Trophoblast cell (in vitro differentiated cells and primary cell): Measurements from ENCODE around the gene WWTR1.

ENCODE experiments used
- DNase-seq, 2 donors: peaks; one replicate each; pipeline ENCODE4 v3.0.0-alpha.2; 2016
- H2AFZ ChIP-seq: 2 replicates; pipeline ENCODE4 v1.6.1; 2013; ENCODE audit warnings: low read length, moderate library complexity, mild to moderate bottlenecking; ENCODE audit not compliant: insufficient read depth, poor library complexity
- H2AK5ac ChIP-seq: 2 replicates; pipeline ENCODE4 v1.6.1; 2013; ENCODE audit warnings: mild to moderate bottlenecking, low read length
- H2BK120ac ChIP-seq: 2 replicates; pipeline ENCODE4 v1.6.1; 2013; ENCODE audit warnings: low read length, mild to moderate bottlenecking, moderate library complexity; ENCODE audit not compliant: insufficient read depth, poor library complexity
- H2BK12ac ChIP-seq: 2 replicates; pipeline ENCODE4 v1.6.1; 2013; ENCODE audit warnings: mild to moderate bottlenecking, low read length, moderate library complexity
- H2BK5ac ChIP-seq: 2 replicates; pipeline ENCODE4 v1.6.1; 2013; ENCODE audit warnings: low read length, low read depth, moderate library complexity, mild to moderate bottlenecking; ENCODE audit not compliant: poor library complexity
- H3K14ac ChIP-seq: 2 replicates; pipeline ENCODE4 v1.6.1; 2013; ENCODE audit warnings: mild to moderate bottlenecking, low read length
- H3K18ac ChIP-seq: 2 replicates; pipeline ENCODE4 v1.6.1; 2013; ENCODE audit warnings: mild to moderate bottlenecking, low read length
- H3K23ac ChIP-seq: 2 replicates; pipeline ENCODE4 v1.6.1; 2013; ENCODE audit warnings: low read length
- H3K27ac ChIP-seq: 2 replicates; pipeline ENCODE4 v1.5.1; 2013; ENCODE audit warnings: low read depth, mild to moderate bottlenecking, inconsistent platforms, low read length, moderate library complexity
- H3K27me3 ChIP-seq: 2 replicates; pipeline ENCODE4 v1.6.1; 2013; ENCODE audit warnings: inconsistent platforms, mild to moderate bottlenecking, low read length, moderate library complexity; ENCODE audit not compliant: insufficient read depth
- H3K36me3 ChIP-seq, 2 experiments: 1 replicate in 1 of 2; 2 replicates in 1 of 2; pipeline ENCODE4 v1.6.1; 2013; ENCODE audit warnings: low read length in 2 of 2, mild to moderate bottlenecking in 2 of 2, moderate library complexity in 1 of 2; ENCODE audit not compliant: insufficient read depth in 2 of 2, control insufficient read depth in 1 of 2
- H3K4ac ChIP-seq: 2 replicates; pipeline ENCODE4 v1.6.1; 2013; ENCODE audit warnings: low read depth, mild to moderate bottlenecking, low read length, moderate library complexity
- H3K4me1 ChIP-seq, 2 experiments: 1 replicate in 1 of 2; 2 replicates in 1 of 2; pipeline ENCODE4 v1.6.1; 2013; ENCODE audit warnings: low read length in 2 of 2, mild to moderate bottlenecking in 2 of 2, moderate library complexity in 1 of 2; ENCODE audit not compliant: insufficient read depth in 2 of 2, control insufficient read depth in 1 of 2
- H3K4me2 ChIP-seq: 2 replicates; pipeline ENCODE4 v1.6.1; 2013; ENCODE audit warnings: inconsistent platforms, mild to moderate bottlenecking, low read length, moderate library complexity
- H3K4me3 ChIP-seq: 2 replicates; pipeline ENCODE4 v1.5.1; 2013; ENCODE audit warnings: mild to moderate bottlenecking, low read depth, low read length, inconsistent platforms
- H3K79me1 ChIP-seq: one replicate; pipeline ENCODE4 v1.6.1; 2013; ENCODE audit warnings: low read length
- H3K79me2 ChIP-seq: 2 replicates; pipeline ENCODE4 v1.6.1; 2013; ENCODE audit warnings: low read length, mild to moderate bottlenecking; ENCODE audit not compliant: control insufficient read depth, insufficient read depth, poor library complexity
- H3K9ac ChIP-seq: 2 replicates; pipeline ENCODE4 v1.6.1; 2013; ENCODE audit warnings: mild to moderate bottlenecking, low read length
- H3K9me3 ChIP-seq: 2 replicates; pipeline ENCODE4 v1.6.1; 2013; ENCODE audit warnings: low read depth, mild to moderate bottlenecking, control low read depth, inconsistent platforms, low read length; ENCODE audit not compliant: insufficient read depth
- H4K12ac ChIP-seq: 2 replicates; pipeline ENCODE4 v1.6.1; 2013; ENCODE audit warnings: low read depth, mild to moderate bottlenecking, low read length, moderate library complexity
- H4K8ac ChIP-seq: 2 replicates; pipeline ENCODE4 v1.6.1; 2013; ENCODE audit warnings: low read depth, mild to moderate bottlenecking, low read length, moderate library complexity
- H4K91ac ChIP-seq: one replicate; pipeline ENCODE4 v1.6.1; 2013; ENCODE audit warnings: low read depth, mild to moderate bottlenecking, low read length, moderate library complexity
- WGBS: extraction: QIAGEN DNeasy Blood & Tissue Kit; methylation state at CpG from one replicate; pipeline ENCODE4 v1.1.7; 2013; ENCODE audit warnings: missing lambda C conversion rate; ENCODE audit not compliant: insufficient read length, insufficient coverage; ENCODE audit errors: extremely low coverage; 5-methylcytosine and 5-hydroxymethylcytosine counted together

The WWTR1 gene

DNA sequence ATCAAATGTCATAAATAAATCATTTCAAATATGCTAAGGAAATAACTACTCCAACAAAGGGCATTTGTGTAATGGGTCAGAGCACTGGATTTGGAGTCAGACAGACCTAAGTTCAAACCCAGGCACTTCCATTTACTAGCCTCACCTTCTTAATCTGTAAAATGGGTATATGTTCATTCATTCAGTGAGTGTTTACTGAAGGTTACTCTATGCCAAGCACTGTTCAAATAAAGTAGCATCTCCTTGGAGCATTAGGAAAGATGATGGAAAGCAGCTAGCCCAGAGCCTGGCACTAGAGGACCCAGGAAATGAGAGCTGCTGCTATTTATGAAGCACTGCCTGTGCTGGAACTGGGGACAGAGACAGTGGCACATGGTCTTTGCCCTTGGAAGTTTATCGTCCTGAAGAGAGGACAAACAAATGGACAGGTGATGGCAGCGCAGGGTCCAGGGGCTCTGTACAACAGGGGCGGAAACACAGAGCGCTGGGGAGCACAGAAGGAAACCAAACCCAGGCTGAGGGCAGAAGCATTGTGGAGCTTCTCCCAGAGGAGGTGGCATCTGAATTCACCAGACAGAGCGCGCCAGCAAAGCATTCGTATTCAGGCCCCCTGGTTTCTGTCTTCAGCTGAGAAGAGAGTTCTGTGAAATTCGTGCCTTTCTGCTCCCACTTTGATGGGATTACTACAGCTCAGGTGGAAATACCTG is 164.4 kb downstream of the WWTR1 start:
- no peak for DNase-seq

DNA sequence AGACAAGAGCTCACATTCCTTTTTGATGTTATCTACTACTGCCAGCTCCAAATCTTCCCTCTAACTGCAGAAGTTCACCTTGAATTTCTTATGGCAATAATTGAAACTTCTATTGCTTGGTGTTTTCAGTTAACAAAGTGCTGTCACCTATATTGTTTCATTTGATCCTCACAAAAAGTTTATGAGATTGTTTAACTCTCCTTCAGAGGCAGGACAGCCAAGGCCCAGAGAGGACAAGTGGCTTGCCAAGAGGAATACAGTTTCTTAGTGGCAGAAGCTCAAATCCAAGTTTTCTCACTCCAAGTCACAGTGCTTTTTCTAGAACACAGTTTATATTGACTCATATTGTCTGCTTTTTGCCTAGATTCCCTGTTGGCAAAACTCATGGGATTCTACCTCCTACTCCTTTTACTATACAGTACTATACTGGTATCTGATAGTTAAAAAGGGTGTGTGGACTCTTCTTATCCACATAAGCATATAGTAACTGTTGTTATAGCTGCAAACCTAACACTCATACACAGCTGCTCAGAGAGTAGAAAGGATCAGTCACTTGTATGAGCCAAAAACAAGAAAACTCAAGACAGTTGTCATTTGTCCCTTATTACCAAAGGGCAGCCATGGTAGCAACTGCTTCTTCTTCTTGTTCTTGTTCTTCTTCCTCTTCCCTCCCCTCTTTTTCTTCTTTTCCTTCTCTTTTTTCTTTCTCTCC is 167.4 kb downstream of the WWTR1 start:
- Histone ChIP-seq H3K14ac (no peak overlapping the region), H3K4me2 (no peak overlapping the region), H3K27ac (no peak overlapping the region), H3K79me1 (no peaks in the 10 kb centered on the region), H2AFZ (no peak overlapping the region), H3K9me3 (no peaks in the 10 kb centered on the region), H4K8ac (no peak overlapping the region), H3K18ac (no peak overlapping the region), H3K9ac (no peak overlapping the region), H3K23ac (no peak overlapping the region), H2AK5ac (no peak overlapping the region), H4K12ac (no peak overlapping the region), H3K4me3 (no peak overlapping the region), H2BK12ac (no peak overlapping the region), H3K27me3 (no peaks in the 10 kb centered on the region), H2BK5ac (no peak overlapping the region), H2BK120ac (no peak overlapping the region), H3K4ac (no peak overlapping the region), H3K79me2 (no peaks in the 10 kb centered on the region), H3K36me3 (no peaks in the 10 kb centered on the region), H3K4me1 (no peaks in the 10 kb centered on the region), H4K91ac (no peak overlapping the region)
- no peak for DNase-seq

More for the DNA sequence above, 164.4 kb downstream of the WWTR1 start:
- Histone ChIP-seq H4K91ac (no peak overlapping the region), H3K9ac (no peak overlapping the region), H2BK12ac (no peak overlapping the region), H3K27me3 (no peaks in the 10 kb centered on the region), H4K8ac (no peak overlapping the region), H2BK120ac (no peak overlapping the region), H2AK5ac (no peak overlapping the region), H3K9me3 (no peaks in the 10 kb centered on the region), H3K4ac (no peak overlapping the region), H3K4me1 (no peaks in the 10 kb centered on the region), H3K14ac (no peak overlapping the region), H3K4me2 (no peak overlapping the region), H3K79me2 (no peaks in the 10 kb centered on the region), H4K12ac (no peak overlapping the region), H2BK5ac (no peak overlapping the region), H3K23ac (no peak overlapping the region), H3K36me3 (no peaks in the 10 kb centered on the region), H3K4me3 (no peak overlapping the region), H2AFZ (no peak overlapping the region), H3K18ac (no peak overlapping the region), H3K27ac (no peak overlapping the region), H3K79me1 (no peaks in the 10 kb centered on the region)
- no CpG with 5 or more reads among the region's 8 CpGs for WGBS

DNA sequence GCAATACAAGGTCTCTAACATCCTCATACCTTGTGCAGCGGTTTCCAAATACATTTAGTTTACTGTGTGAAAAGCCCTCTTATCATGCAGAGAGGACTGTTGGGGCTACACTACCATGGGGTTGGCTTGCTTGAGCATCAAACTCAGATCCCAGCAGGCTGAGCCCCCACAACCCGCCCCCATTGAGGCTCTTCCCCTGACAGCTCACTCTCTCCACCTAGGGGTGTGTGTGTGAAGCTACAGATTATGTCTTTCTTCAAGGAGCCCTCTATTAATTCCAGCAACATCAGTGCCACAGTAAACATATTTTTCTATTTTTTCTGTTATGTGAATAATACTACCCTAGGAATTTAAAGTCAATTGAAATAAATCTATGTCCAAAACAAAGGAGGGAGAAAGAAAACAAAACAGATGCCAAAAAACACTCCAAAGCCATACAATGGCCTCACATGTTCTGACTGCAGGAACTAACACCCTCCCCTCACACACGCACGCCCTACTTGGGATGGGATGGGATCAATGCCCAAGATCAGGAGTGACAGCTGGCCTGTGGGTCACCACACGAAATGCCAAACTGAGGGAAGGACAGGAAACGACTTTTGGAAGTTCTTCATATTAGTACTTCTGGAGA is 168.7 kb downstream of the WWTR1 start:
- WGBS = no CpG with 5 or more reads among the region's 6 CpGs
- Histone ChIP-seq H2BK5ac (no peak overlapping the region), H3K14ac (no peak overlapping the region), H3K9me3 (no peaks in the 10 kb centered on the region), H3K4ac (no peak overlapping the region), H4K8ac (no peak overlapping the region), H2BK120ac (no peak overlapping the region), H3K27me3 (no peaks in the 10 kb centered on the region), H3K4me3 (no peak overlapping the region), H4K12ac (no peak overlapping the region), H3K79me2 (no peaks in the 10 kb centered on the region), H2AK5ac (no peak overlapping the region), H3K18ac (no peak overlapping the region), H3K4me2 (no peak overlapping the region), H2BK12ac (no peak overlapping the region), H2AFZ (no peak overlapping the region), H3K23ac (no peak overlapping the region), H3K36me3 (no peaks in the 10 kb centered on the region), H3K4me1 (no peaks in the 10 kb centered on the region), H3K9ac (no peak overlapping the region), H3K27ac (no peak overlapping the region), H3K79me1 (no peaks in the 10 kb centered on the region), H4K91ac (no peak overlapping the region)
- DNase-seq = peak in 1 of 2 donors; percentile 26

DNA sequence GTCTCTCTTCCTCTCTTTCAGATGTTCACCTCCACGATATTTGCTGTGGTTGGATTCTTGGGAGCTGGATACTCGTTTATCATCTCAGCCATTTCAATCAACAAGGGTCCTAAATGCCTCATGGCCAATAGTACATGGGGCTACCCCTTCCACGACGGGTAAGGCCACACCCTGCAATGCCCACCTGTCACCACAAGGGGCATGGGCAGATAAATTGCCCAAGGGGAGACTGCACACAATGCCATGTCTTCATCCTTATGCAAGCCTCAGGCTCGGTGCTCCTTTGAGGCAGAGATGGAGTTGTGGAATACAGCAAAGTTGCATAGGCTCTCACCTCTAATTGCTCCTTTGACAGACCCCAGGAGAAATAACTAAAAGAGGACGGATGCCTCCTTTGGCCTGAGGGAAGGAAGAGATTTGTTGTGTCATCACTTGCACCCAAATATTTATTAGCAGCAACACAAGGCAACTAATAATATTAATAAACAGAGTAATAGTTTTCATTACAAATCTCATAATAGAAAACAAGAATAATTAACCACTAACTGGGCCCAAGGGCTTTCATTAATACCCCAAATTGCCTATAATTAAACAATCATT is 170.1 kb downstream of the WWTR1 start:
- no peaks in the 10 kb centered on the region for H3K27me3 ChIP-seq
- no peak overlapping the region for H2BK120ac ChIP-seq
- WGBS = no CpG with 5 or more reads among the region's 6 CpGs
- H3K14ac ChIP-seq = no peak overlapping the region
- H3K4ac ChIP-seq = no peak overlapping the region
- no peak overlapping the region for H3K4me3 ChIP-seq
- no peak overlapping the region for H2BK12ac ChIP-seq
- H3K9me3 ChIP-seq = no peaks in the 10 kb centered on the region
- no peak overlapping the region for H2AK5ac ChIP-seq
- H3K4me1 ChIP-seq = no peaks in the 10 kb centered on the region
- no peak overlapping the region for H3K9ac ChIP-seq
- no peaks in the 10 kb centered on the region for H3K36me3 ChIP-seq
- no peak overlapping the region for H3K18ac ChIP-seq
- H4K12ac ChIP-seq = no peak overlapping the region
- DNase-seq = peak in 1 of 2 donors; percentile 26
- H4K91ac ChIP-seq = no peak overlapping the region
- H3K23ac ChIP-seq = no peak overlapping the region
- H3K27ac ChIP-seq = no peak overlapping the region
- H2BK5ac ChIP-seq = no peak overlapping the region
- no peak overlapping the region for H3K4me2 ChIP-seq
- no peak overlapping the region for H4K8ac ChIP-seq
- no peaks in the 10 kb centered on the region for H3K79me2 ChIP-seq
- H3K79me1 ChIP-seq = no peaks in the 10 kb centered on the region
- no peak overlapping the region for H2AFZ ChIP-seq
